Mesendoderm (in vitro differentiated cells): Measurements from ENCODE around the gene PRSS8.
"Not testable (repeated sequence)": the region's sequence is repeated elsewhere in the genome, so short reads cannot be mapped to it uniquely, and the experiment has no call there.

Experiments used
- DNase-seq: peaks from one replicate; pipeline ENCODE4 v3.0.0; 2013
- H2AK5ac ChIP-seq: 2 replicates; pipeline ENCODE4 v1.6.1; 2013; ENCODE audit warnings: low read length, inconsistent platforms
- H2BK120ac ChIP-seq: 2 replicates; pipeline ENCODE4 v1.6.1; 2013; ENCODE audit warnings: low read depth, mild to moderate bottlenecking, low read length, moderate library complexity, mixed read lengths
- H2BK15ac ChIP-seq: replicated peaks from 2 replicates; pipeline ENCODE4 v1.6.1; 2013; ENCODE audit warnings: low read depth, mild to moderate bottlenecking, moderate library complexity
- H2BK5ac ChIP-seq: 2 replicates; pipeline ENCODE4 v1.6.1; 2013; ENCODE audit warnings: low read length, inconsistent platforms
- H3K18ac ChIP-seq: 2 replicates; pipeline ENCODE4 v1.6.1; 2013; ENCODE audit warnings: mild to moderate bottlenecking, low read length, mixed read lengths
- H3K23ac ChIP-seq: one replicate; pipeline ENCODE4 v1.6.1; 2013; ENCODE audit warnings: low read length
- H3K27ac ChIP-seq: 2 replicates; pipeline ENCODE4 v1.5.1; 2013; ENCODE audit warnings: low read depth, mild to moderate bottlenecking, inconsistent platforms, low read length, moderate library complexity
- H3K27me3 ChIP-seq: 2 replicates; pipeline ENCODE4 v1.6.1; 2013; ENCODE audit warnings: low read length, control low read depth, mild to moderate bottlenecking, inconsistent platforms; ENCODE audit not compliant: insufficient read depth, poor library complexity
- H3K36me3 ChIP-seq: 2 replicates; pipeline ENCODE4 v1.6.1; 2013; ENCODE audit warnings: low read length, inconsistent platforms; ENCODE audit not compliant: control insufficient read depth, insufficient read depth
- H3K4ac ChIP-seq: one replicate; pipeline ENCODE4 v1.6.1; 2013; ENCODE audit warnings: low read depth, mild to moderate bottlenecking, low read length, moderate library complexity
- H3K4me1 ChIP-seq: 2 replicates; pipeline ENCODE4 v1.6.1; 2013; ENCODE audit warnings: low read depth, low read length, inconsistent platforms; ENCODE audit not compliant: control insufficient read depth
- H3K4me2 ChIP-seq: 2 replicates; pipeline ENCODE4 v1.6.1; 2013; ENCODE audit warnings: low read length
- H3K4me3 ChIP-seq: 2 replicates; pipeline ENCODE4 v1.5.1; 2013; ENCODE audit warnings: mild to moderate bottlenecking, low read length
- H3K56ac ChIP-seq: one replicate; pipeline ENCODE4 v1.6.1; 2013; ENCODE audit warnings: low read length
- H3K79me1 ChIP-seq: 2 replicates; pipeline ENCODE4 v1.6.1; 2013; ENCODE audit warnings: low read length, inconsistent platforms
- H3K79me2 ChIP-seq: 2 replicates; pipeline ENCODE4 v1.6.1; 2013; ENCODE audit warnings: mild to moderate bottlenecking, low read length; ENCODE audit not compliant: control insufficient read depth, insufficient read depth
- H3K9ac ChIP-seq: 2 replicates; pipeline ENCODE4 v1.6.1; 2013; ENCODE audit warnings: low read length, inconsistent platforms
- H4K5ac ChIP-seq: one replicate; pipeline ENCODE4 v1.6.1; 2013; ENCODE audit warnings: low read length
- H4K8ac ChIP-seq: one replicate; pipeline ENCODE4 v1.6.1; 2013; ENCODE audit warnings: low read depth, mild to moderate bottlenecking, control low read depth, low read length, moderate library complexity
- WGBS: extraction: QIAGEN DNeasy Blood & Tissue Kit; methylation state at CpG from one replicate; pipeline ENCODE4 v1.1.7; 2013; ENCODE audit warnings: low lambda C conversion rate, missing lambda C conversion rate; ENCODE audit not compliant: insufficient coverage; ENCODE audit errors: extremely low coverage; 5-methylcytosine and 5-hydroxymethylcytosine counted together

PRSS8 gene

DNA sequence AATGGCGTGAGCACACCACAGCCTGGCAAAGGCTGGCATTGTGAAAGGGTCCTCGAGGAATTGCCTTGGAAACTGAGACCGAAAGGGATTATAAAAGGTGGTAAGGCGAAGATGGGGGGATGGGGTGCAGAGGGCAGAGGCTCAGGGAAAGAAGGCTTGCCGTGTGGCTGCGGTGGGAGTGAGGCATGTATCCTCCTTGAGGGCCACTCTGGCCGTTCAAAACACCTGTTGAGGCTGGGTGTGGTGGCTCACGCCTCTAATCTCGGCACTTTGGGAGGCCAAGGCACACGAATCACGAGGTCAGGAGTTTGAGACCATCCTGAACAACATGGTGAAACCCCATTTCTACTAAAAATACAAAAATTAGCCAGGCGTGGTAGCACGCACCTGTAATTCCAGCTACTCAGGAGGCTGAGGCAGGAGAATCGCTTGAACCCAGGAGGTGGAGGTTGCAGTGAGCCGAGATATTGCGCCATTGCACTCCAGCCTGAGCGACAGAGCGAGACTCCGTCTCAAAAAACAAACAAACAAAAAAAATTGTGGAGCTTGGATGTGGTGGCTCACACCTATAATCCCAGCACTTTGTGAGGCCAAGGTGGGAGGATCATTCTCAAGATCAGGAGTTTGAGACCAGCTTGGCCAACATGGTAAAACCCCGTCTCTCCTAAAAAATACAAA is 1.4 kb upstream of the PRSS8 start:
- H4K5ac ChIP-seq, H3K4me3 ChIP-seq, H3K4ac ChIP-seq, H2BK5ac ChIP-seq, H3K9ac ChIP-seq, H3K4me2 ChIP-seq, H3K18ac ChIP-seq, H3K27ac ChIP-seq, H2BK15ac ChIP-seq, H3K27me3 ChIP-seq, H3K36me3 ChIP-seq, H4K8ac ChIP-seq, H3K23ac ChIP-seq, H2BK120ac ChIP-seq, DNase-seq, H3K56ac ChIP-seq, H2AK5ac ChIP-seq: not testable (repeated sequence)
- Histone ChIP-seq H3K79me1 (peaks cover 16% of the 10 kb centered on the region), H3K4me1 (peaks cover 18% of the 10 kb centered on the region), H3K79me2 (peaks cover 17% of the 10 kb centered on the region)
- no CpG with 5 or more reads among the region's 20 CpGs for whole genome bisulfite sequencing

GRCh38 chr16:31136287-31136662 is 748 bp upstream of the PRSS8 start:
- no peak overlapping the region for H3K4me3 ChIP-seq
- peaks cover 17% of the 10 kb centered on the region for H3K79me2 ChIP-seq
- H4K8ac ChIP-seq: no peak overlapping the region
- H4K5ac ChIP-seq: no peak overlapping the region
- no CpG with 5 or more reads among the region's 6 CpGs for WGBS
- H3K4ac ChIP-seq: no peak overlapping the region
- H3K4me1 ChIP-seq: peaks cover 15% of the 10 kb centered on the region
- H3K27ac ChIP-seq: no peak overlapping the region
- no peaks in the 10 kb centered on the region for H3K27me3 ChIP-seq
- no peak overlapping the region for H3K23ac ChIP-seq
- no peak overlapping the region for H2BK15ac ChIP-seq
- DNase-seq: no peak
- no peak overlapping the region for H2AK5ac ChIP-seq
- peaks cover 2% of the 10 kb centered on the region for H3K36me3 ChIP-seq
- peaks cover 16% of the 10 kb centered on the region for H3K79me1 ChIP-seq
- H3K4me2 ChIP-seq: no peak overlapping the region
- H3K9ac ChIP-seq: no peak overlapping the region
- no peak overlapping the region for H3K18ac ChIP-seq
- no peak overlapping the region for H2BK120ac ChIP-seq
- peak overlapping the region; percentile 15 for H3K56ac ChIP-seq
- H2BK5ac ChIP-seq: no peak overlapping the region

DNA sequence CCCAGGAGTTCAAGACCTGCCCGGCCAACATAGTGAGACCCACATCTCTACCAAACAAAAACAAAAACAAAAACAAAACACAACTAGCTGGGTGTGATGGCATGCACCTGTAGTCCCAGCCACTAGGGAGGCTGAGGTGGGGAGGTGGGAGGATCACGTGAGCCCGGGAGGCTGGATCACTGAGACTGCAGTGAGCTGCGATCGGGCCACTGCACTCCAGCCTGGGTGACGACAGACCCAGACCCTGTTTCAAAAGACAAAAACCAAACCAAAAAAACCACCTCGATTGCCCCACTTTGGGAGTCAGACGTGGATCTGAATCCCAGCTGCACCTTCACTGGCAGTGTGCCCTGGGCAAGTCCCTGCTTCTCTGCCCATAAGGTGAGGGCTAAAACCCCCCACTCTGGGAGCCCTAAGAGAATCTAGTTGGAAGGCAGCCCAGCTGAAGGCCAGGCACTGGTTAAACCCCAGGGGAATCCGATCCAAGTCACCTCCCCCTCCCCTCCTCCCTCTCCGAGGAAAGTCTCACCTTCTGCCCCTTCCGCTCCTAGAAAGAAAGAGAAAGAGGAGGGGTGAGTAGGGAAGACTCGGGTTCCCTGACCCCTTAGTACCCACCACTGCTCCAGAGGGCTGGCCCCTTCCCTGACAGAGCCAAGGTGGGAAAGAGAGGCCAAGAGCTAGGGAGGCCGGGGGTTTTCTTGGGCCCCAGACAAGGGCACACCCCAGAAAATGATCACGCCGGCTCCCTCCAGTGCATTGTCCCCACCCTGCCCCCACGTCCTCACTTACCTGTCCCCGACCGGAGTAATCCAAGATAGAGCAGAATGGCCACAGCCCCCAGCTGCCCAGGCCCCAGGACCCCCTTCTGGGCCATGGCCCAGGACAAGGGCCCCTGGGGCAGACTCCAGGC is 647 bp downstream of the PRSS8 start:
- peak overlapping the region; percentile 74 for H3K27ac ChIP-seq
- no peaks in the 10 kb centered on the region for H3K27me3 ChIP-seq
- peaks cover 16% of the 10 kb centered on the region for H3K79me1 ChIP-seq
- H3K4me1 ChIP-seq: peaks cover 15% of the 10 kb centered on the region
- H2BK15ac ChIP-seq: no peak overlapping the region
- WGBS: no CpG with 5 or more reads among the region's 18 CpGs
- H3K9ac ChIP-seq: peak overlapping the region; percentile 96
- no peak overlapping the region for H2AK5ac ChIP-seq
- peak; percentile 93 for DNase-seq
- no peak overlapping the region for H2BK120ac ChIP-seq
- H3K18ac ChIP-seq: peak overlapping the region; percentile 83
- peak overlapping the region; percentile 51 for H3K4me2 ChIP-seq
- peaks cover 2% of the 10 kb centered on the region for H3K36me3 ChIP-seq
- no peak overlapping the region for H3K23ac ChIP-seq
- H2BK5ac ChIP-seq: peak overlapping the region; percentile 70
- no peak overlapping the region for H4K8ac ChIP-seq
- peak overlapping the region; percentile 94 for H3K56ac ChIP-seq
- peak overlapping the region; percentile 87 for H3K4ac ChIP-seq
- peak overlapping the region; percentile 78 for H3K4me3 ChIP-seq
- no peak overlapping the region for H4K5ac ChIP-seq
- peaks cover 17% of the 10 kb centered on the region for H3K79me2 ChIP-seq

GRCh38 chr16:31134091-31134571 is 1.4 kb downstream of the PRSS8 start:
- H3K36me3 ChIP-seq: peaks cover 2% of the 10 kb centered on the region
- H3K4me2 ChIP-seq: peak overlapping the region; percentile 51
- no peak overlapping the region for H3K4ac ChIP-seq
- no peak overlapping the region for H4K8ac ChIP-seq
- H2BK120ac ChIP-seq: no peak overlapping the region
- no peak overlapping the region for H3K4me3 ChIP-seq
- H3K79me2 ChIP-seq: peaks cover 17% of the 10 kb centered on the region
- DNase-seq: peak; percentile 27
- no peak overlapping the region for H2BK5ac ChIP-seq
- no peak overlapping the region for H2BK15ac ChIP-seq
- H2AK5ac ChIP-seq: no peak overlapping the region
- H3K18ac ChIP-seq: no peak overlapping the region
- WGBS: no CpG with 5 or more reads among the region's 5 CpGs
- no peaks in the 10 kb centered on the region for H3K27me3 ChIP-seq
- no peak overlapping the region for H4K5ac ChIP-seq
- H3K9ac ChIP-seq: peak overlapping the region; percentile 96
- H3K56ac ChIP-seq: peak overlapping the region; percentile 94
- H3K23ac ChIP-seq: no peak overlapping the region
- H3K79me1 ChIP-seq: peaks cover 16% of the 10 kb centered on the region
- H3K27ac ChIP-seq: no peak overlapping the region
- H3K4me1 ChIP-seq: peaks cover 12% of the 10 kb centered on the region

- no peak overlapping the region for H3K9ac ChIP-seq
- H3K36me3 ChIP-seq: peaks cover 4% of the 10 kb centered on the region
- peaks cover 17% of the 10 kb centered on the region for H3K79me2 ChIP-seq
- no peak overlapping the region for H2BK120ac ChIP-seq
- no peak overlapping the region for H3K4me2 ChIP-seq
- H3K4me3 ChIP-seq: no peak overlapping the region
- H2AK5ac ChIP-seq: no peak overlapping the region
- no peak overlapping the region for H4K5ac ChIP-seq
- no peak overlapping the region for H3K4ac ChIP-seq
- no peak overlapping the region for H2BK15ac ChIP-seq
- WGBS: no CpG with 5 or more reads among the region's 6 CpGs
- H3K23ac ChIP-seq: no peak overlapping the region
- no peak for DNase-seq
- no peak overlapping the region for H4K8ac ChIP-seq
- H3K4me1 ChIP-seq: peaks cover 3% of the 10 kb centered on the region
- no peak overlapping the region for H3K56ac ChIP-seq
- peaks cover 16% of the 10 kb centered on the region for H3K79me1 ChIP-seq
- H3K27ac ChIP-seq: no peak overlapping the region
- no peak overlapping the region for H3K18ac ChIP-seq
- no peak overlapping the region for H2BK5ac ChIP-seq
- no peaks in the 10 kb centered on the region for H3K27me3 ChIP-seq
Observed at GRCh38 chr16:31133046-31133501, 2.5 kb downstream of the PRSS8 start.
